WTC11 (cell line): ENCODE measurements around the gene ATF4. TPM values are rescaled to one million over a fixed set of nuclear protein-coding genes. Genes with fewer than 3 reads are reported as not detected.

Source experiments
- ATAC-seq: fragments of 200-7000 bp; cut with Tn5 transposase; 2 replicates; pipeline ENCODE4 v1.10.0; 2021; ENCODE audit warnings: mild to moderate bottlenecking, moderate library complexity
- Bru-seq: library from RNA; stranded (reverse); fragments of 400-500 nt; gene quantifications from one replicate; lab custom pipeline; 2021; lab: Mats Ljungman, UMichigan
- CTCF ChIA-PET: fragments of 300-600 bp; sonication (Branson Sonifier 250); formaldehyde crosslinking; loops from one replicate; lab custom pipeline; 2021; ENCODE audit warnings: antibody characterized with exemption; lab: Charles Lee
- POLR2A ChIA-PET: fragments of 350-600 bp; sonication (Branson Sonifier 250); formaldehyde crosslinking; loops from one replicate; lab custom pipeline; 2021; ENCODE audit warnings: antibody characterized with exemption; lab: Charles Lee
- DNase-seq: peaks from one replicate; pipeline ENCODE4 v3.0.0; 2021; ENCODE audit warnings: low spot score
- H3K27ac Mint-ChIP-seq: 2 replicates; pipeline ENCODE4 v1.8.0; 2021; ENCODE audit warnings: mixed read lengths
- H3K27me3 Mint-ChIP-seq: 2 replicates; pipeline ENCODE4 v1.8.0; 2021; ENCODE audit warnings: low read depth, mild to moderate bottlenecking, moderate library complexity, mixed read lengths
- H3K36me3 Mint-ChIP-seq: 2 replicates; pipeline ENCODE4 v1.8.0; 2021; ENCODE audit warnings: mixed read lengths
- H3K4me1 Mint-ChIP-seq: 2 replicates; pipeline ENCODE4 v1.8.0; 2022; ENCODE audit warnings: mixed read lengths
- H3K4me3 Mint-ChIP-seq: 2 replicates; pipeline ENCODE4 v1.8.0; 2021; ENCODE audit warnings: mild to moderate bottlenecking, moderate library complexity, mixed read lengths
- H3K9me3 Mint-ChIP-seq: 2 replicates; pipeline ENCODE4 v1.8.0; 2021; ENCODE audit warnings: mixed read lengths
- ATF1 ChIP-seq: sonication (generic); formaldehyde crosslinking; IDR thresholded peaks from 2 replicates; pipeline ENCODE4 v1.8.1; 2023; ENCODE audit warnings: mild to moderate bottlenecking, moderate library complexity, missing genetic modification reagents
- CREB1 ChIP-seq: sonication (generic); formaldehyde crosslinking; IDR thresholded peaks from 2 replicates; pipeline ENCODE4 v1.8.0; 2023; ENCODE audit warnings: mild to moderate bottlenecking, missing genetic modification reagents
- CREM ChIP-seq: sonication (generic); formaldehyde crosslinking; IDR thresholded peaks from 2 replicates; pipeline ENCODE4 v1.8.1; 2022; ENCODE audit warnings: mild to moderate bottlenecking, missing genetic modification reagents, moderate library complexity
- GTF2I ChIP-seq: fragments of 250-450 bp; sonication (Bioruptor Pico); conservative IDR thresholded peaks from 2 replicates; pipeline ENCODE4 v1.4.0; 2021; ENCODE audit warnings: mild to moderate bottlenecking
- HMGA2 ChIP-seq: fragments of 250-450 bp; sonication (Bioruptor Pico); IDR thresholded peaks from 2 replicates; pipeline ENCODE4 v1.4.0; 2021; ENCODE audit warnings: mild to moderate bottlenecking, moderate library complexity
- JAZF1 ChIP-seq: fragments of 250-450 bp; sonication (Bioruptor Pico); IDR thresholded peaks from 2 replicates; pipeline ENCODE4 v1.9.0; 2021; ENCODE audit warnings: moderate library complexity, mild to moderate bottlenecking, inconsistent platforms
- KAT7 ChIP-seq: sonication (generic); formaldehyde crosslinking; IDR thresholded peaks from 2 replicates; pipeline ENCODE4 v1.8.1; 2023; ENCODE audit warnings: missing genetic modification reagents, mild to moderate bottlenecking, borderline replicate concordance
- NFE2L1 ChIP-seq: sonication (generic); formaldehyde crosslinking; IDR thresholded peaks from 2 replicates; pipeline ENCODE4 v1.8.1; 2023; ENCODE audit warnings: missing genetic modification reagents
- NR2C2 ChIP-seq: sonication (generic); formaldehyde crosslinking; IDR thresholded peaks from 2 replicates; pipeline ENCODE4 v1.8.0; 2022; ENCODE audit warnings: mild to moderate bottlenecking, missing genetic modification reagents
- NR3C1 ChIP-seq: sonication (generic); formaldehyde crosslinking; conservative IDR thresholded peaks from 2 replicates; pipeline ENCODE4 v1.8.1; 2023; ENCODE audit warnings: low read depth, mild to moderate bottlenecking, missing genetic modification reagents
- SMAD4 ChIP-seq: sonication (generic); formaldehyde crosslinking; IDR thresholded peaks from 2 replicates; pipeline ENCODE4 v1.8.0; 2022; ENCODE audit warnings: mild to moderate bottlenecking, missing genetic modification reagents
- SP1 ChIP-seq: sonication (generic); formaldehyde crosslinking; conservative IDR thresholded peaks from 2 replicates; pipeline ENCODE4 v1.8.1; 2022; ENCODE audit warnings: missing genetic modification reagents
- TCF7 ChIP-seq: sonication (generic); formaldehyde crosslinking; IDR thresholded peaks from 2 replicates; pipeline ENCODE4 v1.8.0; 2022; ENCODE audit warnings: mild to moderate bottlenecking, low read depth, missing genetic modification reagents, moderate library complexity
- TEAD4 ChIP-seq: sonication (generic); formaldehyde crosslinking; IDR thresholded peaks from 2 replicates; pipeline ENCODE4 v1.8.0; 2022; ENCODE audit warnings: mild to moderate bottlenecking, missing genetic modification reagents
- ZNF138 ChIP-seq: sonication (generic); formaldehyde crosslinking; conservative IDR thresholded peaks from 2 replicates; pipeline ENCODE4 v1.8.1; 2022; ENCODE audit warnings: mild to moderate bottlenecking, moderate library complexity, missing genetic modification reagents
- ZNF263 ChIP-seq: sonication (generic); formaldehyde crosslinking; IDR thresholded peaks from 2 replicates; pipeline ENCODE4 v1.8.1; 2022; ENCODE audit warnings: low read depth, mild to moderate bottlenecking, moderate library complexity, missing genetic modification reagents
- ZNF423 ChIP-seq: fragments of 250-450 bp; sonication (Bioruptor Pico); IDR thresholded peaks from 2 replicates; pipeline ENCODE4 v2.1.2; 2022; ENCODE audit warnings: mild to moderate bottlenecking, moderate library complexity
- long read RNA-seq, 3 experiments: library from RNA in 1 of 3; library from capped mRNA in 1 of 3; library from polyadenylated mRNA in 1 of 3; unstranded in 2 of 3; stranded (forward) in 1 of 3; transcript quantifications; one replicate each; pipeline ENCODE4 v2.0.0, GENCODE V29; 2021
- total RNA-seq: library from RNA; stranded (reverse); gene quantifications from 3 replicates; pipeline ENCODE4 v1.2.3, GENCODE V29; 2021
- TF ChIP-seq, protein P1 (sequence below): sonication (generic); formaldehyde crosslinking; IDR thresholded peaks from 2 replicates; pipeline ENCODE4 v1.8.0; 2023; ENCODE audit warnings: missing genetic modification reagents
- TF ChIP-seq, protein P2 (sequence below): fragments of 250-450 bp; sonication (Bioruptor Pico); IDR thresholded peaks from 2 replicates; pipeline ENCODE4 v1.9.0; 2021; ENCODE audit warnings: mild to moderate bottlenecking
- TF ChIP-seq, protein P3 (sequence below): sonication (generic); formaldehyde crosslinking; IDR thresholded peaks from 2 replicates; pipeline ENCODE4 v1.8.1; 2023; ENCODE audit warnings: mild to moderate bottlenecking, missing genetic modification reagents
- TF ChIP-seq, protein P4 (sequence below): fragments of 250-450 bp; sonication (Bioruptor Pico); IDR thresholded peaks from 2 replicates; pipeline ENCODE4 v2.1.2; 2022; ENCODE audit warnings: mild to moderate bottlenecking, moderate library complexity
- TF ChIP-seq, protein P5 (sequence below): sonication (generic); formaldehyde crosslinking; IDR thresholded peaks from 2 replicates; pipeline ENCODE4 v1.8.0; 2022; ENCODE audit warnings: missing genetic modification reagents

ATF4 gene, protein sequence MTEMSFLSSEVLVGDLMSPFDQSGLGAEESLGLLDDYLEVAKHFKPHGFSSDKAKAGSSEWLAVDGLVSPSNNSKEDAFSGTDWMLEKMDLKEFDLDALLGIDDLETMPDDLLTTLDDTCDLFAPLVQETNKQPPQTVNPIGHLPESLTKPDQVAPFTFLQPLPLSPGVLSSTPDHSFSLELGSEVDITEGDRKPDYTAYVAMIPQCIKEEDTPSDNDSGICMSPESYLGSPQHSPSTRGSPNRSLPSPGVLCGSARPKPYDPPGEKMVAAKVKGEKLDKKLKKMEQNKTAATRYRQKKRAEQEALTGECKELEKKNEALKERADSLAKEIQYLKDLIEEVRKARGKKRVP
- total RNA-seq (361 to 460 TPM (median 371 TPM) in 3 replicates), Bru-seq, nascent RNA (percentile 100 among the genes with signal in this experiment)
- long read RNA-seq, experiment 1, transcript ATF4-202 (3 exons, 1,419 nt), result major isoform, 106 of 158 reads
- long read RNA-seq, experiment 1, transcript ATF4-201 (2 exons, 2,019 nt), result minor isoform, 27 of 158 reads
- long read RNA-seq, experiment 1, partial matches to known transcripts, result 1 of 158 reads
- long read RNA-seq, experiment 1, other reads (novel, unspliced or antisense), result 24 of 158 reads
- long read RNA-seq, experiment 2, transcript ATF4-202 (3 exons, 1,419 nt), result major isoform, 328 of 406 reads
- long read RNA-seq, experiment 2, transcript ATF4-201 (2 exons, 2,019 nt), result minor isoform, 24 of 406 reads
- long read RNA-seq, experiment 2, partial matches to known transcripts, result 0 of 406 reads
- long read RNA-seq, experiment 2, other reads (novel, unspliced or antisense), result 54 of 406 reads
- long read RNA-seq, experiment 3, transcript ATF4-202 (3 exons, 1,419 nt), result major isoform, 728 of 746 reads
- long read RNA-seq, experiment 3, transcript ATF4-201 (2 exons, 2,019 nt), result minor isoform, 6 of 746 reads
- long read RNA-seq, experiment 3, partial matches to known transcripts, result 7 of 746 reads
- long read RNA-seq, experiment 3, other reads (novel, unspliced or antisense), result 5 of 746 reads

DNA sequence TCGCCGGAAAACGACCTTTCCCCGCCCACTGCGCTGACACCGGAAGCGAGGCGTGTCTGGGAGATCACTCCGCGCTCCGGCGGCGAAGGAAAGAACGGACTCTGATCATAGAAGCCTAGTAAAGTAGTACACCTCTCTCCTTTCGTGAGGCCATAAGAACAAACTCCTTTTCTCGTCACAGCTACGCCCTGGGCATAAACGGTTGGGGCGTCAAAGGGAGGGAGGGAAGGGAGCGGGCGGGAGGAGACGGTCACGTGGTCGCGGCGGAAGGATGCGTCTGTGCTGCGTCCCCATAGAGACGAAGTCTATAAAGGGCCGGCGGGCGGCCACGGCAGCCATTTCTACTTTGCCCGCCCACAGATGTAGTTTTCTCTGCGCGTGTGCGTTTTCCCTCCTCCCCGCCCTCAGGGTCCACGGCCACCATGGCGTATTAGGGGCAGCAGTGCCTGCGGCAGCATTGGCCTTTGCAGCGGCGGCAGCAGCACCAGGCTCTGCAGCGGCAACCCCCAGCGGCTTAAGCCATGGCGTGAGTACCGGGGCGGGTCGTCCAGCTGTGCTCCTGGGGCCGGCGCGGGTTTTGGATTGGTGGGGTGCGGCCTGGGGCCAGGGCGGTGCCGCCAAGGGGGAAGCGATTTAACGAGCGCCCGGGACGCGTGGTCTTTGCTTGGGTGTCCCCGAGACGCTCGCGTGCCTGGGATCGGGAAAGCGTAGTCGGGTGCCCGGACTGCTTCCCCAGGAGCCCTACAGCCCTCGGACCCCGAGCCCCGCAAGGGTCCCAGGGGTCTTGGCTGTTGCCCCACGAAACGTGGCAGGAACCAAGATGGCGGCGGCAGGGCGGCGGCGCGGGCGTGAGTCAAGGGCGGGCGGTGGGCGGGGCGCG lies at the start of gene ATF4:
Gene ATF4, plus strand, starts transcription at position 337 of the 880 bp plus-strand sequence. CDS start 884 bp downstream, outside the sequence.
- peaks cover 60% of the 10 kb centered on the region for H3K36me3 Mint-ChIP-seq
- H3K27me3 Mint-ChIP-seq, result peaks cover 30% of the 10 kb centered on the region
- H3K4me3 Mint-ChIP-seq, result peak within 1 kb of the TSS; percentile 95
- peak; percentile 2; the same call in 1 of the 2 replicates for ATAC-seq
- peaks cover 39% of the 10 kb centered on the region for H3K4me1 Mint-ChIP-seq
- peak; percentile 80 for DNase-seq
- CTCF ChIA-PET, result interaction anchor here (0.6 to 1.0 kb wide), 21 partner anchors 9 to 413 kb away, joined by 3 to 36 read pairs (median 4); partner anchors contain the start of genes MIEF1, RPL3 and TAB1
- H3K9me3 Mint-ChIP-seq, result no peaks in the 10 kb centered on the region
- POLR2A ChIA-PET, result interaction anchor here (0.6 to 1.7 kb wide), 22 partner anchors 9 to 1887 kb away, joined by 3 to 16 read pairs (median 3); partner anchors contain the start of genes MIEF1, RPL3, RPS19BP1 and TAB1
- peak within 1 kb of the TSS; percentile 100 for H3K27ac Mint-ChIP-seq
- TF ChIP-seq CREM (CRISPR knock-in tag) (peak; percentile 55; the same call in 1 of the 2 replicates), TCF7 (CRISPR knock-in tag) (peak; percentile 66; the same call in 1 of the 2 replicates), ZNF263 (CRISPR knock-in tag) (0 out of 2 replicates have a peak, but pooled peaks have one; percentile 37), JAZF1 (no peak), SP1 (CRISPR knock-in tag) (peak; percentile 94), GTF2I (no peak), ATF1 (peak; percentile 42; the same call in 1 of the 2 replicates), TEAD4 (CRISPR knock-in tag) (peak; percentile 31; the same call in 1 of the 2 replicates), NR3C1 (CRISPR knock-in tag) (peak; percentile 42; the same call in 1 of the 2 replicates), NR2C2 (CRISPR knock-in tag) (peak; percentile 33; the same call in 1 of the 2 replicates), CREB1 (CRISPR knock-in tag) (peak; percentile 78; the same call in 1 of the 2 replicates), ZNF423 (CRISPR knock-in tag) (no peak), SMAD4 (peak; percentile 80; the same call in 1 of the 2 replicates), HMGA2 (CRISPR knock-in tag) (peak; percentile 46), NFE2L1 (peak; percentile 77), ZNF138 (CRISPR knock-in tag) (no peak; the same call in 1 of the 2 replicates), KAT7 (CRISPR knock-in tag) (peak; percentile 99; the same call in 1 of the 2 replicates)
- TF ChIP-seq, protein P1, sequence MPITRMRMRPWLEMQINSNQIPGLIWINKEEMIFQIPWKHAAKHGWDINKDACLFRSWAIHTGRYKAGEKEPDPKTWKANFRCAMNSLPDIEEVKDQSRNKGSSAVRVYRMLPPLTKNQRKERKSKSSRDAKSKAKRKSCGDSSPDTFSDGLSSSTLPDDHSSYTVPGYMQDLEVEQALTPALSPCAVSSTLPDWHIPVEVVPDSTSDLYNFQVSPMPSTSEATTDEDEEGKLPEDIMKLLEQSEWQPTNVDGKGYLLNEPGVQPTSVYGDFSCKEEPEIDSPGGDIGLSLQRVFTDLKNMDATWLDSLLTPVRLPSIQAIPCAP (CRISPR knock-in tag), result peak; percentile 93
- TF ChIP-seq, protein P2, sequence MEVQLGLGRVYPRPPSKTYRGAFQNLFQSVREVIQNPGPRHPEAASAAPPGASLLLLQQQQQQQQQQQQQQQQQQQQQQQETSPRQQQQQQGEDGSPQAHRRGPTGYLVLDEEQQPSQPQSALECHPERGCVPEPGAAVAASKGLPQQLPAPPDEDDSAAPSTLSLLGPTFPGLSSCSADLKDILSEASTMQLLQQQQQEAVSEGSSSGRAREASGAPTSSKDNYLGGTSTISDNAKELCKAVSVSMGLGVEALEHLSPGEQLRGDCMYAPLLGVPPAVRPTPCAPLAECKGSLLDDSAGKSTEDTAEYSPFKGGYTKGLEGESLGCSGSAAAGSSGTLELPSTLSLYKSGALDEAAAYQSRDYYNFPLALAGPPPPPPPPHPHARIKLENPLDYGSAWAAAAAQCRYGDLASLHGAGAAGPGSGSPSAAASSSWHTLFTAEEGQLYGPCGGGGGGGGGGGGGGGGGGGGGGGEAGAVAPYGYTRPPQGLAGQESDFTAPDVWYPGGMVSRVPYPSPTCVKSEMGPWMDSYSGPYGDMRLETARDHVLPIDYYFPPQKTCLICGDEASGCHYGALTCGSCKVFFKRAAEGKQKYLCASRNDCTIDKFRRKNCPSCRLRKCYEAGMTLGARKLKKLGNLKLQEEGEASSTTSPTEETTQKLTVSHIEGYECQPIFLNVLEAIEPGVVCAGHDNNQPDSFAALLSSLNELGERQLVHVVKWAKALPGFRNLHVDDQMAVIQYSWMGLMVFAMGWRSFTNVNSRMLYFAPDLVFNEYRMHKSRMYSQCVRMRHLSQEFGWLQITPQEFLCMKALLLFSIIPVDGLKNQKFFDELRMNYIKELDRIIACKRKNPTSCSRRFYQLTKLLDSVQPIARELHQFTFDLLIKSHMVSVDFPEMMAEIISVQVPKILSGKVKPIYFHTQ, result peak; percentile 62; the same call in 1 of the 2 replicates
- TF ChIP-seq, protein P3, sequence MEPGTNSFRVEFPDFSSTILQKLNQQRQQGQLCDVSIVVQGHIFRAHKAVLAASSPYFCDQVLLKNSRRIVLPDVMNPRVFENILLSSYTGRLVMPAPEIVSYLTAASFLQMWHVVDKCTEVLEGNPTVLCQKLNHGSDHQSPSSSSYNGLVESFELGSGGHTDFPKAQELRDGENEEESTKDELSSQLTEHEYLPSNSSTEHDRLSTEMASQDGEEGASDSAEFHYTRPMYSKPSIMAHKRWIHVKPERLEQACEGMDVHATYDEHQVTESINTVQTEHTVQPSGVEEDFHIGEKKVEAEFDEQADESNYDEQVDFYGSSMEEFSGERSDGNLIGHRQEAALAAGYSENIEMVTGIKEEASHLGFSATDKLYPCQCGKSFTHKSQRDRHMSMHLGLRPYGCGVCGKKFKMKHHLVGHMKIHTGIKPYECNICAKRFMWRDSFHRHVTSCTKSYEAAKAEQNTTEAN (CRISPR knock-in tag), result peak; percentile 61; the same call in 1 of the 2 replicates
- TF ChIP-seq, protein P4, sequence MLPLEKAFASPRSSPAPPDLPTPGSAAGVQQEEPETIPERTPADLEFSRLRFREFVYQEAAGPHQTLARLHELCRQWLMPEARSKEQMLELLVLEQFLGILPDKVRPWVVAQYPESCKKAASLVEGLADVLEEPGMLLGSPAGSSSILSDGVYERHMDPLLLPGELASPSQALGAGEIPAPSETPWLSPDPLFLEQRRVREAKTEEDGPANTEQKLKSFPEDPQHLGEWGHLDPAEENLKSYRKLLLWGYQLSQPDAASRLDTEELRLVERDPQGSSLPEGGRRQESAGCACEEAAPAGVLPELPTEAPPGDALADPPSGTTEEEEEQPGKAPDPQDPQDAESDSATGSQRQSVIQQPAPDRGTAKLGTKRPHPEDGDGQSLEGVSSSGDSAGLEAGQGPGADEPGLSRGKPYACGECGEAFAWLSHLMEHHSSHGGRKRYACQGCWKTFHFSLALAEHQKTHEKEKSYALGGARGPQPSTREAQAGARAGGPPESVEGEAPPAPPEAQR (CRISPR knock-in tag), result no peak
- TF ChIP-seq, protein P5, sequence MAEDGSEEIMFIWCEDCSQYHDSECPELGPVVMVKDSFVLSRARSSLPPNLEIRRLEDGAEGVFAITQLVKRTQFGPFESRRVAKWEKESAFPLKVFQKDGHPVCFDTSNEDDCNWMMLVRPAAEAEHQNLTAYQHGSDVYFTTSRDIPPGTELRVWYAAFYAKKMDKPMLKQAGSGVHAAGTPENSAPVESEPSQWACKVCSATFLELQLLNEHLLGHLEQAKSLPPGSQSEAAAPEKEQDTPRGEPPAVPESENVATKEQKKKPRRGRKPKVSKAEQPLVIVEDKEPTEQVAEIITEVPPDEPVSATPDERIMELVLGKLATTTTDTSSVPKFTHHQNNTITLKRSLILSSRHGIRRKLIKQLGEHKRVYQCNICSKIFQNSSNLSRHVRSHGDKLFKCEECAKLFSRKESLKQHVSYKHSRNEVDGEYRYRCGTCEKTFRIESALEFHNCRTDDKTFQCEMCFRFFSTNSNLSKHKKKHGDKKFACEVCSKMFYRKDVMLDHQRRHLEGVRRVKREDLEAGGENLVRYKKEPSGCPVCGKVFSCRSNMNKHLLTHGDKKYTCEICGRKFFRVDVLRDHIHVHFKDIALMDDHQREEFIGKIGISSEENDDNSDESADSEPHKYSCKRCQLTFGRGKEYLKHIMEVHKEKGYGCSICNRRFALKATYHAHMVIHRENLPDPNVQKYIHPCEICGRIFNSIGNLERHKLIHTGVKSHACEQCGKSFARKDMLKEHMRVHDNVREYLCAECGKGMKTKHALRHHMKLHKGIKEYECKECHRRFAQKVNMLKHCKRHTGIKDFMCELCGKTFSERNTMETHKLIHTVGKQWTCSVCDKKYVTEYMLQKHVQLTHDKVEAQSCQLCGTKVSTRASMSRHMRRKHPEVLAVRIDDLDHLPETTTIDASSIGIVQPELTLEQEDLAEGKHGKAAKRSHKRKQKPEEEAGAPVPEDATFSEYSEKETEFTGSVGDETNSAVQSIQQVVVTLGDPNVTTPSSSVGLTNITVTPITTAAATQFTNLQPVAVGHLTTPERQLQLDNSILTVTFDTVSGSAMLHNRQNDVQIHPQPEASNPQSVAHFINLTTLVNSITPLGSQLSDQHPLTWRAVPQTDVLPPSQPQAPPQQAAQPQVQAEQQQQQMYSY, result no peak; the same call in 1 of the 2 replicates
